Measurements from ENCODE around the gene SWAP70. TPM values are rescaled to one million over a fixed set of nuclear protein-coding genes. Genes with fewer than 3 reads are reported as not detected.

Gene SWAP70
- total and polyA plus RNA-seq, 9 of the 15 experiments (the other 6 are each of a cell fraction or from before 2014, with no cell fraction given) = 1.7 to 4.9 (median 3.9) TPM

DNA sequence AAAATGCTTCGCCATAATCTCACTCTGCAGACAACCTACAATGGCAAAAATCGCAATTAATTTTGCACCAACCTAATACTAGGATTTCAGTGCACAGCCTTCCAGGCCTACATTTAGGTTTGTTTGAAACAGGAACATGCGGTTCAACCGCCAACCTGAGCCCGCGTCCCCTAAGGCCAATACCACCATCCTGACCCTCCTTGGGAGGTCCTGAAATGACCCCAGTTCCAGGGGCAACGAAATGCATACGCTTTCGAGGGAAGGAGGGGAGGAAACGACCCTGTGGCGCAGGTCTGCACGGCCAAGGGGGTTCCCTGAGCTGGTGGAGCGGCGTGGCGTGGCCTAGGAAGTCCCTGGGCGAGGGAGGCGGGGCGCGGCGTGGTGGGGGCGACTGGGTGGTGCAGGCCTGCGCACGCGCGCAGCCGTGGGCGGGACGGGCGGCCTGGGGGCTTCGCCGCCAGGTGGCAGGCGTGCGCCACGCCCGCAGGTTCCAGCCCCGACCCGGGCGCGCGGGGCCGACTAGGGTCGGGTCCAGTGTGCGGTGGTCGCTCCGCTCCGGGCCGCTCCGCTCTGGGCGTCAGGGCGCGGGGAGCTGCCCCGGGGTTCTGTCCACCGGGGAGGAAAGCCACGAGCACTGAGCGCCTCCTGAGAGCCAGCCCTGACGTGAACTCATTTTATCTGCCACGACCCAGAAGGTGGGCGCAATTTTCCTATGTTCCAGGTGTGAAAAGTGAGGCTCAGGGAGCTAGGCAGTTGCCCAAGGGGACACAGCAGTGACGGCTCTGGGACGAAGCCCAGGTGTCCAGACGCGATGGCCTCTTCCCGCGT is 94.1 kb downstream of the SWAP70 start (continued):
- TF ChIP-seq, protein P1, sequence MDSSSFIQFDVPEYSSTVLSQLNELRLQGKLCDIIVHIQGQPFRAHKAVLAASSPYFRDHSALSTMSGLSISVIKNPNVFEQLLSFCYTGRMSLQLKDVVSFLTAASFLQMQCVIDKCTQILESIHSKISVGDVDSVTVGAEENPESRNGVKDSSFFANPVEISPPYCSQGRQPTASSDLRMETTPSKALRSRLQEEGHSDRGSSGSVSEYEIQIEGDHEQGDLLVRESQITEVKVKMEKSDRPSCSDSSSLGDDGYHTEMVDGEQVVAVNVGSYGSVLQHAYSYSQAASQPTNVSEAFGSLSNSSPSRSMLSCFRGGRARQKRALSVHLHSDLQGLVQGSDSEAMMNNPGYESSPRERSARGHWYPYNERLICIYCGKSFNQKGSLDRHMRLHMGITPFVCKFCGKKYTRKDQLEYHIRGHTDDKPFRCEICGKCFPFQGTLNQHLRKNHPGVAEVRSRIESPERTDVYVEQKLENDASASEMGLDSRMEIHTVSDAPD (CRISPR knock-in tag; IDR thresholded peaks at IDR 0.05) = no peak
- no peak for TF ChIP-seq THRA (IDR thresholded peaks at IDR 0.05)
- TF ChIP-seq HNRNPUL1 (IDR thresholded peaks at IDR 0.05; ENCODE audit: low read length) = no peak
- TF ChIP-seq ZKSCAN1 (IDR thresholded peaks at IDR 0.05; ENCODE audit: low read depth, low read length) = no peak; the same call in 1 of the 2 replicates
- TF ChIP-seq JUN (IDR thresholded peaks at IDR 0.05; ENCODE audit: borderline replicate concordance, low read depth, low read length) = no peak
- no peak for TF ChIP-seq JUN (CRISPR knock-in tag; IDR thresholded peaks at IDR 0.05; ENCODE audit: borderline replicate concordance)
- TF ChIP-seq HDAC8 (tag; IDR thresholded peaks at IDR 0.05) = no peak
- TF ChIP-seq E2F5 (CRISPR knock-in tag; IDR thresholded peaks at IDR 0.05) = peak; percentile 40; the same call in 1 of the 2 replicates
- TF ChIP-seq ILF3 (IDR thresholded peaks at IDR 0.05; ENCODE audit: borderline replicate concordance) = no peak
- TF ChIP-seq ZNF444 (CRISPR knock-in tag; IDR thresholded peaks at IDR 0.05) = no peak
- peak in 1 of 2 experiments; percentile 90; a peak in 3 of 4 replicates for TF ChIP-seq MAZ (CRISPR knock-in tag; conservative IDR thresholded peaks at IDR 0.05 in 1 of 2, IDR thresholded peaks at IDR 0.05 in 1 of 2)
- TF ChIP-seq ZNF184 (CRISPR knock-in tag; IDR thresholded peaks at IDR 0.05) = no peak
- TF ChIP-seq HMGXB4 (CRISPR knock-in tag; IDR thresholded peaks at IDR 0.05) = no peak
- TF ChIP-seq FIP1L1 (IDR thresholded peaks at IDR 0.05; ENCODE audit: low read depth, low read length, poor library complexity, severe bottlenecking) = no peak
- no peak for TF ChIP-seq ARHGAP35 (IDR thresholded peaks at IDR 0.05; ENCODE audit: partially characterized antibody)
- TF ChIP-seq SRSF1 (IDR thresholded peaks at IDR 0.05; ENCODE audit: low read depth, low read length) = no peak
- TF ChIP-seq ZNF561 (CRISPR knock-in tag; conservative IDR thresholded peaks at IDR 0.05) = no peak
- TF ChIP-seq JUND (IDR thresholded peaks at IDR 0.05; ENCODE audit: borderline replicate concordance, low read depth, low read length) = no peak
- no peak for TF ChIP-seq JUND (tag; IDR thresholded peaks at IDR 0.05; ENCODE audit: borderline replicate concordance, low read depth, low read length)
- no peak for TF ChIP-seq TRIM25 (IDR thresholded peaks at IDR 0.05; ENCODE audit: borderline replicate concordance)

Measured in K562 (cell line).